GM23338 (cell line): Measurements from ENCODE around the gene APOBEC3A. TPM values are rescaled to one million over a fixed set of nuclear protein-coding genes. Genes with fewer than 3 reads are reported as not detected.

Source experiments
- ATAC-seq: fragments of 200-7000 bp; cut with Tn5 transposase; 3 replicates; pipeline ENCODE4 v1.9.1; 2020
- DNase-seq: peaks from one replicate; pipeline ENCODE4 v3.0.0-alpha.2; 2015; ENCODE audit warnings: low spot score
- H2AFZ ChIP-seq: fragments of 200-600 bp; sonication (generic); 2 replicates; pipeline ENCODE4 v1.8.0; 2016; ENCODE audit warnings: antibody characterized with exemption, mild to moderate bottlenecking, moderate library complexity
- H3F3A ChIP-seq: fragments of 200-600 bp; sonication (generic); replicated peaks from 2 replicates; pipeline ENCODE4 v1.8.0; 2017; ENCODE audit warnings: antibody characterized with exemption, mixed run types, low read depth
- H3K27ac ChIP-seq: fragments of 200-600 bp; sonication (generic); 2 replicates; pipeline ENCODE4 v1.6.1; 2016; ENCODE audit warnings: low read depth
- H3K27me3 ChIP-seq: fragments of 200-600 bp; sonication (generic); 2 replicates; pipeline ENCODE4 v1.8.0; 2016; ENCODE audit warnings: mild to moderate bottlenecking, mixed run types, moderate library complexity; ENCODE audit not compliant: insufficient read depth
- H3K36me3 ChIP-seq: fragments of 200-600 bp; sonication (generic); 2 replicates; pipeline ENCODE4 v1.8.0; 2016; ENCODE audit warnings: mild to moderate bottlenecking; ENCODE audit not compliant: insufficient read depth
- H3K4me1 ChIP-seq: fragments of 200-600 bp; sonication (generic); 2 replicates; pipeline ENCODE4 v1.8.0; 2016; ENCODE audit warnings: mild to moderate bottlenecking, moderate library complexity; ENCODE audit not compliant: insufficient read depth
- H3K4me2 ChIP-seq: fragments of 200-600 bp; sonication (generic); 2 replicates; pipeline ENCODE4 v1.7.1; 2017; ENCODE audit warnings: mixed run types
- H3K4me3 ChIP-seq: fragments of 200-600 bp; sonication (generic); 2 replicates; pipeline ENCODE4 v1.6.1; 2016; ENCODE audit warnings: mixed run types
- H3K79me2 ChIP-seq: fragments of 200-600 bp; sonication (generic); replicated peaks from 2 replicates; pipeline ENCODE4 v1.8.0; 2017; ENCODE audit warnings: mild to moderate bottlenecking; ENCODE audit not compliant: insufficient read depth
- H3K9me2 ChIP-seq: fragments of 200-600 bp; sonication (generic); 2 replicates; pipeline ENCODE4 v1.8.0; 2017; ENCODE audit not compliant: insufficient read depth
- H4K20me1 ChIP-seq: fragments of 200-600 bp; sonication (generic); replicated peaks from 2 replicates; pipeline ENCODE4 v1.8.0; 2017; ENCODE audit warnings: mild to moderate bottlenecking; ENCODE audit not compliant: insufficient read depth
- H3K27ac Mint-ChIP-seq: 2 replicates; pipeline ENCODE4 v1.8.0; 2020; ENCODE audit warnings: inconsistent platforms, mild to moderate bottlenecking, moderate library complexity, mixed read lengths
- H3K27me3 Mint-ChIP-seq: 3 replicates; pipeline ENCODE4 v1.8.0; 2022; ENCODE audit warnings: low read depth, mild to moderate bottlenecking, moderate library complexity, mixed read lengths, inconsistent platforms; ENCODE audit not compliant: insufficient read depth, poor library complexity
- H3K36me3 Mint-ChIP-seq: 3 replicates; pipeline ENCODE4 v1.8.0; 2021; ENCODE audit warnings: low read depth, mild to moderate bottlenecking, inconsistent platforms, moderate library complexity, mixed read lengths
- H3K4me1 Mint-ChIP-seq: 3 replicates; pipeline ENCODE4 v1.8.0; 2020; ENCODE audit warnings: mild to moderate bottlenecking, inconsistent platforms, mixed read lengths
- H3K4me3 Mint-ChIP-seq: 3 replicates; pipeline ENCODE4 v1.8.0; 2021; ENCODE audit warnings: moderate library complexity, mild to moderate bottlenecking, inconsistent platforms, mixed read lengths
- H3K9me3 Mint-ChIP-seq: 3 replicates; pipeline ENCODE4 v1.8.0; 2020; ENCODE audit warnings: moderate library complexity, mild to moderate bottlenecking, inconsistent platforms, mixed read lengths
- CREB1 ChIP-seq: fragments of 250-450 bp; sonication (Bioruptor Pico); IDR thresholded peaks from 2 replicates; pipeline ENCODE4 v1.5.0; 2020; ENCODE audit warnings: low read depth, mild to moderate bottlenecking, moderate library complexity
- EZH2 ChIP-seq: fragments of 200-600 bp; sonication (generic); IDR thresholded peaks from one replicate; pipeline ENCODE4 v1.8.0; 2017; ENCODE audit warnings: antibody characterized with exemption, mild to moderate bottlenecking, low read depth; ENCODE audit not compliant: unreplicated experiment
- EZH2phosphoT487 ChIP-seq: fragments of 200-600 bp; sonication (generic); IDR thresholded peaks from one replicate; pipeline ENCODE4 v1.8.1; 2018; ENCODE audit warnings: antibody characterized with exemption; ENCODE audit not compliant: unreplicated experiment
- JUNB ChIP-seq: IDR thresholded peaks from one replicate; pipeline ENCODE4 v1.6.1; 2016; ENCODE audit warnings: antibody characterized with exemption; ENCODE audit not compliant: unreplicated experiment
- NANOG ChIP-seq: IDR thresholded peaks from 2 replicates; pipeline ENCODE4 v1.6.1; 2016; ENCODE audit warnings: antibody characterized with exemption, borderline replicate concordance
- REST ChIP-seq: IDR thresholded peaks from one replicate; pipeline ENCODE4 v1.6.1; 2018; ENCODE audit warnings: antibody characterized with exemption; ENCODE audit not compliant: unreplicated experiment
- STAT1 ChIP-seq: IDR thresholded peaks from one replicate; pipeline ENCODE4 v1.6.1; 2016; ENCODE audit warnings: antibody characterized with exemption; ENCODE audit not compliant: unreplicated experiment
- ZNF114 ChIP-seq: fragments of 250-450 bp; sonication (Bioruptor Pico); IDR thresholded peaks from 2 replicates; pipeline ENCODE4 v1.5.0; 2020; ENCODE audit warnings: mild to moderate bottlenecking, moderate library complexity
- ZNF462 ChIP-seq: fragments of 250-450 bp; sonication (Bioruptor Pico); IDR thresholded peaks from 2 replicates; pipeline ENCODE4 v1.5.0; 2020; ENCODE audit warnings: mild to moderate bottlenecking, moderate library complexity
- polyA plus RNA-seq: library from polyadenylated mRNA; unstranded; fragments of >200 nt; fragmentation: Nextera tagmentation; extraction: Ambion mirVana; gene quantifications from 2 replicates; pipeline ENCODE4 v1.2.1, GENCODE V29; 2016
- total RNA-seq: library from RNA; depleted of rRNA; stranded (reverse); fragments of >200 nt; shearing (Covaris generic); gene quantifications from 2 replicates; pipeline ENCODE4 v1.2.3, GENCODE V29; 2014
- TF ChIP-seq, protein P1 (sequence below): IDR thresholded peaks from 2 replicates; pipeline ENCODE4 v1.6.1; 2016; ENCODE audit warnings: antibody characterized with exemption
- TF ChIP-seq, protein P2 (sequence below), 2 experiments: fragments of 200-600 bp in 1 of 2; sonication (generic) in 1 of 2; conservative IDR thresholded peaks; 2 replicates each; pipeline versions ENCODE4 v1.5.1 to v1.6.1; 2016 to 2017; ENCODE audit warnings: antibody characterized with exemption in 2 of 2, low read depth in 2 of 2, mild to moderate bottlenecking in 2 of 2, moderate library complexity in 1 of 2

Gene APOBEC3A
- total and polyA plus RNA-seq, 2 experiments from 2014 or later, result 0.21 TPM; not detected in 1

- Histone ChIP-seq H3K9me2 (no peaks in the 10 kb centered on the region), H3K27ac (no peak overlapping the region), H3K79me2 (no peaks in the 10 kb centered on the region), H3F3A (no peaks in the 10 kb centered on the region), H4K20me1 (peaks cover 3% of the 10 kb centered on the region; the same call in 1 of the 2 replicates), H3K36me3 (no peaks in the 10 kb centered on the region), H3K4me2 (no peak overlapping the region), H3K4me1 (no peaks in the 10 kb centered on the region), H3K27me3 (no peaks in the 10 kb centered on the region), H3K4me3 (no peak overlapping the region), H2AFZ (no peak overlapping the region)
- TF ChIP-seq CREB1, result no peak
- no peak for TF ChIP-seq EZH2phosphoT487
- no peak for TF ChIP-seq NANOG
- TF ChIP-seq REST, result no peak
- no peak for TF ChIP-seq ZNF114
- no peak for TF ChIP-seq ZNF462 (CRISPR knock-in tag)
- TF ChIP-seq, protein P1, sequence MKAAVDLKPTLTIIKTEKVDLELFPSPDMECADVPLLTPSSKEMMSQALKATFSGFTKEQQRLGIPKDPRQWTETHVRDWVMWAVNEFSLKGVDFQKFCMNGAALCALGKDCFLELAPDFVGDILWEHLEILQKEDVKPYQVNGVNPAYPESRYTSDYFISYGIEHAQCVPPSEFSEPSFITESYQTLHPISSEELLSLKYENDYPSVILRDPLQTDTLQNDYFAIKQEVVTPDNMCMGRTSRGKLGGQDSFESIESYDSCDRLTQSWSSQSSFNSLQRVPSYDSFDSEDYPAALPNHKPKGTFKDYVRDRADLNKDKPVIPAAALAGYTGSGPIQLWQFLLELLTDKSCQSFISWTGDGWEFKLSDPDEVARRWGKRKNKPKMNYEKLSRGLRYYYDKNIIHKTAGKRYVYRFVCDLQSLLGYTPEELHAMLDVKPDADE, result no peak
- TF ChIP-seq EZH2, result no peak
- TF ChIP-seq, protein P2, sequence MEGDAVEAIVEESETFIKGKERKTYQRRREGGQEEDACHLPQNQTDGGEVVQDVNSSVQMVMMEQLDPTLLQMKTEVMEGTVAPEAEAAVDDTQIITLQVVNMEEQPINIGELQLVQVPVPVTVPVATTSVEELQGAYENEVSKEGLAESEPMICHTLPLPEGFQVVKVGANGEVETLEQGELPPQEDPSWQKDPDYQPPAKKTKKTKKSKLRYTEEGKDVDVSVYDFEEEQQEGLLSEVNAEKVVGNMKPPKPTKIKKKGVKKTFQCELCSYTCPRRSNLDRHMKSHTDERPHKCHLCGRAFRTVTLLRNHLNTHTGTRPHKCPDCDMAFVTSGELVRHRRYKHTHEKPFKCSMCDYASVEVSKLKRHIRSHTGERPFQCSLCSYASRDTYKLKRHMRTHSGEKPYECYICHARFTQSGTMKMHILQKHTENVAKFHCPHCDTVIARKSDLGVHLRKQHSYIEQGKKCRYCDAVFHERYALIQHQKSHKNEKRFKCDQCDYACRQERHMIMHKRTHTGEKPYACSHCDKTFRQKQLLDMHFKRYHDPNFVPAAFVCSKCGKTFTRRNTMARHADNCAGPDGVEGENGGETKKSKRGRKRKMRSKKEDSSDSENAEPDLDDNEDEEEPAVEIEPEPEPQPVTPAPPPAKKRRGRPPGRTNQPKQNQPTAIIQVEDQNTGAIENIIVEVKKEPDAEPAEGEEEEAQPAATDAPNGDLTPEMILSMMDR (conservative IDR thresholded peaks at IDR 0.05; ENCODE audit: low read depth in 2 of 2), result no peak; a peak in 1 of 4 replicates
- TF ChIP-seq JUNB, result no peak
- no peak for TF ChIP-seq STAT1
- H3K27me3 Mint-ChIP-seq, result peaks cover 10% of the 10 kb centered on the region
- no peak overlapping the region for H3K27ac Mint-ChIP-seq
- 0 out of 3 replicates have a peak, but pooled peaks cover 5% of the 10 kb centered on the region for H3K4me1 Mint-ChIP-seq
- DNase-seq (no peak), ATAC-seq (peak; percentile 49; the same call in 2 of the 3 replicates)
- H3K4me3 Mint-ChIP-seq, result no peak overlapping the region
- no peaks in the 10 kb centered on the region; the same call in 2 of the 3 replicates for H3K9me3 Mint-ChIP-seq
- no peaks in the 10 kb centered on the region for H3K36me3 Mint-ChIP-seq
Observed at GRCh38 chr22:38938925-38939324, 18.5 kb upstream of the APOBEC3A start.
